Activated CD8-positive, alpha-beta T cell treated with anti-CD3 and anti-CD28 coated beads, Interleukin-2, amount 10 ng/mL, durations not matched to agents 7 days and 5 days (primary cell): Measurements from ENCODE around the gene ZNF628. TPM values are rescaled to one million over a fixed set of nuclear protein-coding genes. Genes with fewer than 3 reads are reported as not detected.
A peak's percentile ranks its signal among the peaks of the same experiment; 100 is the strongest.

Experiments used
- ATAC-seq: fragments of 150-1000 bp; cut with Tn5 transposase; one replicate; pipeline ENCODE4 v1.10.0; 2021; ENCODE audit warnings: moderate library complexity
- CTCF ChIA-PET: fragments of 350-600 bp; sonication (Branson Sonifier 250); formaldehyde crosslinking; loops from one replicate; lab custom pipeline; 2021; ENCODE audit warnings: antibody characterized with exemption; lab: Charles Lee
- POLR2A ChIA-PET: fragments of 350-600 bp; sonication (Branson Sonifier 250); formaldehyde crosslinking; loops from one replicate; lab custom pipeline; 2021; ENCODE audit warnings: antibody characterized with exemption; lab: Charles Lee
- DNase-seq: peaks from one replicate; pipeline ENCODE4 v3.0.0-alpha.2; 2020
- H3K27ac Mint-ChIP-seq: one replicate; pipeline ENCODE4 v1.8.0; 2021; ENCODE audit warnings: mild to moderate bottlenecking, mixed read lengths
- H3K27me3 Mint-ChIP-seq: one replicate; pipeline ENCODE4 v1.8.0; 2021; ENCODE audit warnings: low read depth, mixed read lengths
- H3K36me3 Mint-ChIP-seq: one replicate; pipeline ENCODE4 v1.8.0; 2021; ENCODE audit warnings: low read depth, mixed read lengths
- H3K4me1 Mint-ChIP-seq: one replicate; pipeline ENCODE4 v1.8.0; 2021; ENCODE audit warnings: low read depth, mixed read lengths
- H3K4me3 Mint-ChIP-seq: one replicate; pipeline ENCODE4 v1.8.0; 2021; ENCODE audit warnings: mild to moderate bottlenecking, mixed read lengths
- H3K9me3 Mint-ChIP-seq: one replicate; pipeline ENCODE4 v1.8.0; 2022; ENCODE audit warnings: mixed read lengths; ENCODE audit not compliant: insufficient read depth
- total RNA-seq, 2 experiments: library from RNA; stranded (reverse); gene quantifications; one replicate each; pipeline ENCODE4 v1.2.3, GENCODE V29; 2021

The ZNF628 gene
- total RNA-seq, result 10 to 100 TPM; 10.2 to 11.6 TPM

DNA sequence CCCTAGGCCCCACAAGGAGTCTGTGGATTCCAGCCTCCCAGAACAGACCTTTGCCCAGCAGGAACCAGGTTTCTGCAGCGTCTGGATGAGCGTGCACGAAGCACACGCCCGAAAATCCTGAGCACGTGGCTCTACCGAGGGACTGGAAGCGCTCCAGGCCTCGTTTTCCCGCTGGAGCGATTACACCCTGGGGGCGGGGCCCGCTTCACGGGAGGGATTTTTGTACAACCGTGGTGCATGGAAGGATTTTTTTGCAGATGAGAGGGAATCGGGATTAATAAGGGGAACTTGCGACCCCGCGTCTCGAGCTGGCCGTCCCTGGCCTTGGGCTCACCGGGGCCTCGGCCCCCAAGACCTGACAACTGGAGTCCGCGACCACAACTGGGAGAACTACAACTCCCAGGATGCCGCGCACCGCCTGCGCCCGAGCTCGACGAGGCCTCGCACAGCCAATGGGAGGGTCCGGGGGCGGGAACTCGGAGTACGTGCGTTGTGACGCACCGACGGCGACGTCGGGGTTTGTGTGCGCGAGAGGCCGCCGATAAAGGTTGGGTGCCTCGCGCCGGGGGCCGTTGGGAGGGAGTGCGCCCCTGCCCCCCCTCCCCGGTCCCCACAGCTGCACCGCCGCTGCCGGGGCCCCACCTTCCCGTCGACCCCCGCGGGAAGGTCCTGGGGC, at the start of gene ZNF628:
TSS of gene ZNF628 (plus strand) at position 518 of the 676 bp plus-strand sequence. CDS start 3,294 bp downstream, outside the sequence.
- H3K27me3 Mint-ChIP-seq, result no peaks in the 10 kb centered on the region
- H3K4me3 Mint-ChIP-seq, result peak within 1 kb of the TSS; percentile 91
- ATAC-seq (peak; percentile 92), DNase-seq (peak; percentile 99)
- peaks cover 2% of the 10 kb centered on the region for H3K36me3 Mint-ChIP-seq
- H3K4me1 Mint-ChIP-seq, result peaks cover 45% of the 10 kb centered on the region
- ChIA-PET POLR2A (interaction anchor here (0.7 to 2.6 kb wide), 9 partner anchors 8 to 272 kb away, joined by 3 to 12 read pairs (median 3); partner anchors contain the start of genes FIZ1, ISOC2, NAT14 and PPP6R1), CTCF (interaction anchor here (0.8 to 6.1 kb wide), 10 partner anchors 9 to 315 kb away, joined by 3 to 48 read pairs (median 4); partner anchors contain the start of genes HSPBP1, NAT14, ZNF784 and ZNF865)
- no peaks in the 10 kb centered on the region for H3K9me3 Mint-ChIP-seq
- peak within 1 kb of the TSS; percentile 94 for H3K27ac Mint-ChIP-seq

DNA sequence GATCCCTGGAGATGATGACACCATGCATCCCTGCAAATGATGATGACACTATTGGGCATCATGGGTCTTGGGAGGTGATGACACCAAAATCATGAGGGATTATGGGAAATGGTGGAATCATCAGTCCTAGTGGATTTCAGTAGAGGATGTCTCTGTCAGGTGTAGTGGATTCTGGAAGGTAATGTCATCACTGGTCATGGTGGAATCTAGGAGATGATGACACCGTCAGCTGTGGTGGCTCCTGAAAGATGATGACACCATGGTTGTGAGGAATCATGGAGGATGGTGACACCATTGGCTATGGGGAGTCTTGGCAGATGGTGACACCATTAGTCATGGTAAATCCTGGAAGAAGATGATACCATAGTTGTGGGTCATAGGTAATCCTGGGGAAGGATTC, 45.2 kb upstream of the ZNF628 start:
- Mint-ChIP-seq H3K36me3 (no peaks in the 10 kb centered on the region), H3K4me1 (no peaks in the 10 kb centered on the region), H3K4me3 (no peak overlapping the region), H3K9me3 (no peaks in the 10 kb centered on the region), H3K27me3 (peaks cover 17% of the 10 kb centered on the region), H3K27ac (no peak overlapping the region)
- POLR2A ChIA-PET, result no interaction called here
- ATAC-seq (no peak), DNase-seq (no peak)
- CTCF ChIA-PET, result no interaction called here

DNA sequence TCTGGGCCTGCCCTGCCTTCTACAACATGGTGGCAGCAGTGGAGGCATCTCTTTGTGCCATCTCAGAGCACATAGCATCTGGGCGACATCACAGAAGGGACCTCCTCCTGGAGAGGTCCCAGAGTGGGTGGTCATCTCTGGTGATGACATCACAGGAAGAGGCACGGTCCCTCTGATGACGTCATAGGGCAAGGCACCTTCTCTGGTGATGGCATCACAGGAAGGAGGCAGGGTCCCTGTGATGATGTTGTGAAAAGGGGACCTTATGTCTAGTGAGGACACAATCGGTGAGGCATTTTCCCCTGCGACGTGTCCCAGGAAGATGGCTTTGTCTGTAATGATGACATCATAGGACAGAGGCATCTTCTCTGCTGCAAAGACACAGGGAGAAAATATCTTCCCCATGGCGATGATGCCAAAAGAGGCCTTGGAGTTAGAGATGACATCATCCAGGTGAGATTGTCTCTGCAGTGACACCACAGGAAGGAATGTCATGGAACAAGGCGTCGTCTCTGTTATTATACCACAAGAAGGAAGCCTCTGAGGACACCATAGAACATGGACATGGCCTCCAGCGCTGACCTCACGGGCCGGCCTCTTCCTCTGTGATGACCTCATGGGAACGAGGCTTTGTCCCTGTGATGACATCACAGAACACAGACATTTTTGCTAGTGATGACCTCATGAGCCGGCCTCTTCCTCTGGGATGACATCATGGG, 44.0 kb upstream of the ZNF628 start:
- no peaks in the 10 kb centered on the region for H3K4me1 Mint-ChIP-seq
- no peaks in the 10 kb centered on the region for H3K36me3 Mint-ChIP-seq
- no peak overlapping the region for H3K27ac Mint-ChIP-seq
- no peak for DNase-seq
- H3K4me3 Mint-ChIP-seq, result no peak overlapping the region
- no peaks in the 10 kb centered on the region for H3K9me3 Mint-ChIP-seq
- ChIA-PET CTCF (no interaction called here), POLR2A (no interaction called here)
- peaks cover 25% of the 10 kb centered on the region for H3K27me3 Mint-ChIP-seq
- no peak for ATAC-seq

DNA sequence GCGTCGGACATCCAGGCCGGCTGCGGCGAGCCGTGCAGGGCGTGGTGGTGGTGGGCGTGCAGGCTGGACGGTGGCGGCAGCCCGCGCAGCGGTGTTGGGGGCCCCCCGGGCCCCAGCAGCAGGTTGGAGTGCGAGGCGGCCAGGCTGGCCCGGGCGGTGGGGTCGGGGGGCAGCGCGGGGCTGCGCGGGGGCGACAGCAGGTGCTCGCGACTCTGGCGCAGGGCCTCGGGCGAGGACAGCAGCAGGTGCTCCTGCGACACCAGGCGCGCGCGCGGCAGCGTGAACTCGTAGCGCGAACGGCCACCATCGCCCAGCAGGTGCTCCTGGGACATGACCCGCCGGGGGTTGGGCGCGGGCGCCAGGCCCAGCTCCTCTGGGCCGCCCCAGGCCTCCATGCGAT, 43.1 kb upstream of the ZNF628 start:
- Mint-ChIP-seq H3K36me3 (no peaks in the 10 kb centered on the region), H3K27ac (no peak overlapping the region), H3K27me3 (peaks cover 25% of the 10 kb centered on the region), H3K9me3 (no peaks in the 10 kb centered on the region), H3K4me1 (no peaks in the 10 kb centered on the region), H3K4me3 (no peak overlapping the region)
- ChIA-PET POLR2A (no interaction called here), CTCF (no interaction called here)
- no peak for DNase-seq
- ATAC-seq, result no peak

DNA sequence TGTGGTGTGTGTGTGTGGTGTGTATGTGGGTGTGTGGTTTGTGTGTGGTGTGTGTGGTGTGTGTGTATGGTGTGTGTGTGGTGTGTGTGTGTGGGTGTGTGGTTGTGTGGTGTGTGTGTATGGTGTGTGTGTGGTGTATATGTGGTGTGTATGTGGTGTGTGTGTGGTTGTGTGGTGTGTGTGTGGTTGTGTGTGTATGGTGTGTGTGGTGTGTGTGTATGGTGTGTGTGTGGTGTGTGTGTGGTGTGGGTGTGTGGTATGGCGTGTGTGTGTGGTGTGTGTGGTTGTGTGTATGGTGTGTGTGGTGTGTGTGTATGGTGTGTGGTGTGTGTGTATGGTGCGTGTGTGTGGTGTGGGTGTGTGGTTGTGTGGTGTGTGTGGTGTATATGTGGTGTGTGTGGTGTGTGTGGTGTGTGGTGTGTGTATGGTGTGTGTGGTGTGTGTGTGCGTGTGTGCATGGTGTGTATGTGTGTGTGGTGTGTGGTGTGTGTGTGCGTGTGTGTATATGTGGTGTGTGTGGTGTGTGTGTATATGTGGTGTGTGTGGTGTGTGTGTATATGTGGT, 42.0 kb upstream of the ZNF628 start:
- no peaks in the 10 kb centered on the region for H3K9me3 Mint-ChIP-seq
- ChIA-PET CTCF (no interaction called here), POLR2A (interaction anchor here (0.5 kb wide), 1 partner anchor 50 kb away, joined by 3 read pairs; the partner anchor contains the start of gene TMEM238)
- peaks cover 30% of the 10 kb centered on the region for H3K27me3 Mint-ChIP-seq
- DNase-seq (no peak), ATAC-seq (no peak)
- no peak overlapping the region for H3K27ac Mint-ChIP-seq
- no peaks in the 10 kb centered on the region for H3K36me3 Mint-ChIP-seq
- no peak overlapping the region for H3K4me3 Mint-ChIP-seq
- H3K4me1 Mint-ChIP-seq, result no peaks in the 10 kb centered on the region

DNA sequence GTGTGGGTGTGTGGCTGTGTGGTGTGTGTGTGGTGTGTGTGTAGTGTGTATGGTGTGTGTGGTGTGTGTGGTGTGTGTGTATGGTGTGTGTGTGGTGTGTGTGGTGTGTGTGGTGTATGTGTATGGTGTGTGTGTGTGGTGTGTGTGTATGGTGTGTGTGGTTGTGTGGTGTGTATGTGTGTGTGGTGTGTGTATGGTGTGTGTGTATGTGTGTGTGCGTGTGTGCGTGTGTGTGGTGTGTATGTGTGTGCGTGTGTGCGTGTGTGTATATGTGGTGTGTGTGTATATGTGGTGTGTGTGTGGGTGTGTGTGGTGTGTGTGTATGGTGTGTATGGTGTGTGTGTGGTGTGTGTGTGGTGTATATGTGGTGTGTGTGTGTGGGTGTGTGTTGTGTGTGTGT, 41.4 kb upstream of the ZNF628 start:
- Mint-ChIP-seq H3K4me3 (no peak overlapping the region), H3K27ac (no peak overlapping the region), H3K4me1 (no peaks in the 10 kb centered on the region), H3K27me3 (peaks cover 35% of the 10 kb centered on the region), H3K9me3 (no peaks in the 10 kb centered on the region), H3K36me3 (no peaks in the 10 kb centered on the region)
- POLR2A ChIA-PET, result no interaction called here
- CTCF ChIA-PET, result interaction anchor here (1.7 kb wide), 1 partner anchor 70 kb away, joined by 3 read pairs; no protein-coding TSS in a partner anchor
- no peak for DNase-seq
- ATAC-seq, result no peak

DNA sequence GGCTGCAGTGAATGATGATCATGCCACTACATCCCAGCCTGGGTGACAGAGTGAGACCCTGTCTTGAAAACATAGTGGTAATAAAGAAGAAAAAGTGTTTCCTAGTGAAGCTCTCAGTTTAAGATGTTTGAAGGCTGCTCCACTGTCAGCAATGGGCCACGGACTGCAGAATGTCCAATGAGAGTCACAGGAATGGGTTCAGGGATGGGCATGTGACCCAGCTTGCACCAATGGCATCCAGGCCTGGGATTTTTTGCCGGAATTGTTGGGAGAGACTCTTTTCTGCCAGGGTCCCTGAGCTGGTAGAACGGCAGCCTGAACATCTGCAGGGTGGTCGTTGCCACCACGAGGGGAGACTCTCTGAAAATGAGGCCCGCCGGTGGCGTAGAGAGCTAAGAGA, 39.6 kb upstream of the ZNF628 start:
- peaks cover 12% of the 10 kb centered on the region for H3K4me1 Mint-ChIP-seq
- peaks cover 41% of the 10 kb centered on the region for H3K27me3 Mint-ChIP-seq
- peaks cover 3% of the 10 kb centered on the region for H3K36me3 Mint-ChIP-seq
- no peaks in the 10 kb centered on the region for H3K9me3 Mint-ChIP-seq
- no peak for ATAC-seq
- no peak overlapping the region for H3K27ac Mint-ChIP-seq
- ChIA-PET POLR2A (interaction anchor here (1.3 kb wide), 1 partner anchor 30 kb away, joined by 4 read pairs; no protein-coding TSS in a partner anchor), CTCF (interaction anchor here (0.8 to 1.7 kb wide), 6 partner anchors 10 to 196 kb away, joined by 3 to 5 read pairs (median 3); partner anchors contain the start of gene ZNF865)
- H3K4me3 Mint-ChIP-seq, result no peak overlapping the region
- DNase-seq, result no peak

DNA sequence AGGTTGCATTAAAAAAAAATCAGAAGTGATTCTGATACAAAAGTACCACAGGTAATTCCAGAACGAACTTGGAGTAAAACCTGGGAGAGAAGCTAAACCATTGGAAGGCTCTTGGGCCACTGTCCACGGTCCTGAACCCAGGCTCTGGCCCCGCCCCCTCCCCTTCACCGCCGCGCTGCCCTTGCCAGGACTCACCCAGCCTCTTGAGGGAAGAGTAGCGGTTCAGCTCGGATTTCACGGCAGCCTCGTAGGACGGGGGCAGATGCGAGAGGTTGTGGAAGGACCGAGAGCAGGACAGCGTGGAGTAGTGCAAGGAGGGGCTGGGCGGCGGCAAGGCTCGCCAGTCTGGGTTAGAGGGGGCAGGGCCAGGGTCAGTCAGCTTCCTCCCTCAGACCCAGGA, 39.0 kb upstream of the ZNF628 start:
- H3K27me3 Mint-ChIP-seq, result peaks cover 41% of the 10 kb centered on the region
- H3K4me1 Mint-ChIP-seq, result peaks cover 12% of the 10 kb centered on the region
- H3K4me3 Mint-ChIP-seq, result no peak overlapping the region
- no peaks in the 10 kb centered on the region for H3K9me3 Mint-ChIP-seq
- H3K36me3 Mint-ChIP-seq, result peaks cover 3% of the 10 kb centered on the region
- H3K27ac Mint-ChIP-seq, result no peak overlapping the region
- POLR2A ChIA-PET, result interaction anchor here (0.7 to 1.3 kb wide), 3 partner anchors 30 to 196 kb away, joined by 3 to 4 read pairs (median 4); partner anchors contain the start of gene UBE2S
- CTCF ChIA-PET, result interaction anchor here (0.8 to 1.2 kb wide), 5 partner anchors 10 to 195 kb away, joined by 3 to 5 read pairs (median 3); partner anchors contain the start of gene ZNF865
- ATAC-seq (no peak), DNase-seq (peak; percentile 49)

DNA sequence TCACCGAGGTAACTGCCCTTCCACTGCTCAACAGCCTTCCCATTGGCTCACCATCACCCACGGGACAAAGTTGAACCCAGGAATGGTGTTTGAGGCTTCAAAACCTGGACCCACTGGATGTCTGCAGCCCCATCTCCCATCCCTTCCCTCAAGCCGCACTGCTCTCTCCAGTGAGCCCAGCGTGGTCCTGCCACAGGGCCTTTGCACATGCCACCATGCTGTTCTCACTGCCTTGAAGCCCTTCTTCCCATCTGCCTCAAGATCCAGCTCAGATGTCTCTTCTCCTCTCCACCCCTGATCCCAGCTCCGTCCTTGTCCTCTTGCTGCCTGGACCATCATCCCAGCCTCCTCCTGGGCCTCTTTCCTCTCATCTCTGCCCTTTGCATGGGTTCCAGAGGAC, 37.4 kb upstream of the ZNF628 start:
- H3K27ac Mint-ChIP-seq, result no peak overlapping the region
- DNase-seq (no peak), ATAC-seq (no peak)
- H3K4me1 Mint-ChIP-seq, result peaks cover 12% of the 10 kb centered on the region
- no peak overlapping the region for H3K4me3 Mint-ChIP-seq
- ChIA-PET POLR2A (no interaction called here), CTCF (no interaction called here)
- H3K27me3 Mint-ChIP-seq, result peaks cover 52% of the 10 kb centered on the region
- H3K36me3 Mint-ChIP-seq, result peaks cover 3% of the 10 kb centered on the region
- H3K9me3 Mint-ChIP-seq, result no peaks in the 10 kb centered on the region

DNA sequence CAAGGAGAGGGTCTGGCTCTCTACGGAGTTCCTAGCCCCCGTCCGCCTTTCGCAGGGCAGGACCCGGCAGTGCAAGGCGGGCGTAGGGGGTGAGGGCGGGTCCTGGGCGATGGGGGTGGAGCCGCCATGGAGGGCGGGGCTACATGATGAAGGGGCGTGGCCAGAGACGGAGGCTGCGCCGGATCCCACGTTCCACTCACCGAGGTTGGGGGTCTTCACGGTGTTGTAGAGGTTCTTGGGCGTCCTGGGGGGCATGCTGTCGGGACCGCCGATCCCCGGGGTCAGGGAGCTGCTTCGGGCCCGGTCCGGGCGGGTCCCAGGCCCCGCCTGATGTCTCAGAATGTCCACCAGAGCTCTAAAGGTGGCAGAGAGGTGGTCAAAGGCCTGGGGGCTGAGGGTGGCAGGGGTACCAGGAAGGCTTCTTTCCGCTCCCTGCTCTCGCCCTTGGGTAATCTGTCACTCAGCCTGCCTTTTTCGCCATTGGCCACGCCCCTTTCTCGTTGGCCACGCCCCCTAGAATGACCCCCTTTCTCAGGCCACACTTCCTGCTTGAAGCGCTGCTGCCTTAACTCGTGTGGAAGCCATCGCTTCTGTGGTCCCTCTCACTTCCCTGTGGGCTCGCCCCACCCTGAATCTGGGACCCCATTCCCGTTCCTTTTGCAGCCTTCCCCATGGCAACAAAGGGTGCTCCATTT, 35.9 kb upstream of the ZNF628 start:
- CTCF ChIA-PET, result interaction anchor here (1.2 to 2.2 kb wide), 2 partner anchors 13 to 63 kb away, joined by 4 to 5 read pairs; no protein-coding TSS in a partner anchor
- peaks cover 62% of the 10 kb centered on the region for H3K27me3 Mint-ChIP-seq

DNA sequence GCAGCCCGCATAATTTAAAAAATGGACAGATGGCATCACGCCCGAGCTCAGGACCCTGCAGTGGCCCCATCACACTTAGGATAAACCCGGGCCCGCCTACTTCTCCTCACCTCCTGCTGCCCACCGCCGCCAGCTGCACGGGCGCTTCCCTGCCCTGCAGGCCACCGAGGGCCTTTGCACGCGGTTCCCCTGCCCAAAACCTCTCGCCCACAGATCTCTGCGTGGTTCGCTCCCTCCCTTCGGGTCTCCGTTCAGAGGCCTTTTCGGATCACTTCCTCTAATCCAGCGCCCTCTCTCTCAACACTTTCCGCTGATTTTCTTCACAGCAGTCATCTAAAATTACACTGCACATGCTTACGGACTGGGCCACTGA, 35.1 kb upstream of the ZNF628 start:
- DNase-seq, result no peak
- ATAC-seq, result no peak
- Mint-ChIP-seq H3K27me3 (peaks cover 64% of the 10 kb centered on the region), H3K4me3 (peak overlapping the region; percentile 1), H3K9me3 (no peaks in the 10 kb centered on the region), H3K27ac (peak overlapping the region; percentile 2), H3K36me3 (peaks cover 3% of the 10 kb centered on the region), H3K4me1 (peaks cover 12% of the 10 kb centered on the region)
- ChIA-PET CTCF (interaction anchor here (1.2 to 2.2 kb wide), 2 partner anchors 12 to 63 kb away, joined by 4 to 5 read pairs; no protein-coding TSS in a partner anchor), POLR2A (no interaction called here)

More for the DNA sequence above, 35.9 kb upstream of the ZNF628 start:
- no peaks in the 10 kb centered on the region for H3K9me3 Mint-ChIP-seq
- DNase-seq (no peak), ATAC-seq (no peak)
- no peak overlapping the region for H3K4me3 Mint-ChIP-seq
- H3K36me3 Mint-ChIP-seq, result peaks cover 3% of the 10 kb centered on the region
- POLR2A ChIA-PET, result interaction anchor here (0.5 kb wide), 1 partner anchor 57 kb away, joined by 4 read pairs; no protein-coding TSS in a partner anchor
- H3K27ac Mint-ChIP-seq, result peak overlapping the region; percentile 12
- H3K4me1 Mint-ChIP-seq, result peaks cover 12% of the 10 kb centered on the region
